Measurements from ENCODE around the gene PTMA. TPM values are rescaled to one million over a fixed set of nuclear protein-coding genes. Genes with fewer than 3 reads are reported as not detected.

Gene PTMA
- total RNA-seq, 1 donor from 2014 or later, result 729 TPM

- Histone ChIP-seq H3K9me3 (no peaks in the 10 kb centered on the region), H3K27ac (no peak overlapping the region), H3K36me3 (no peaks in the 10 kb centered on the region), H3K4me3 (no peak overlapping the region), H3K4me1 (peaks cover 10% of the 10 kb centered on the region), H3K27me3 (ENCODE audit: low read depth) (no peaks in the 10 kb centered on the region)
- TF ChIP-seq CTCF (IDR thresholded peaks at IDR 0.05), result no peak
- DNase-seq (no peak), ATAC-seq (no peak)
- intact Hi-C loops (cut with DNase I), result no loop called here
Measured at GRCh38 chr2:231683292-231684235, 24.8 kb upstream of the PTMA start.

DNA sequence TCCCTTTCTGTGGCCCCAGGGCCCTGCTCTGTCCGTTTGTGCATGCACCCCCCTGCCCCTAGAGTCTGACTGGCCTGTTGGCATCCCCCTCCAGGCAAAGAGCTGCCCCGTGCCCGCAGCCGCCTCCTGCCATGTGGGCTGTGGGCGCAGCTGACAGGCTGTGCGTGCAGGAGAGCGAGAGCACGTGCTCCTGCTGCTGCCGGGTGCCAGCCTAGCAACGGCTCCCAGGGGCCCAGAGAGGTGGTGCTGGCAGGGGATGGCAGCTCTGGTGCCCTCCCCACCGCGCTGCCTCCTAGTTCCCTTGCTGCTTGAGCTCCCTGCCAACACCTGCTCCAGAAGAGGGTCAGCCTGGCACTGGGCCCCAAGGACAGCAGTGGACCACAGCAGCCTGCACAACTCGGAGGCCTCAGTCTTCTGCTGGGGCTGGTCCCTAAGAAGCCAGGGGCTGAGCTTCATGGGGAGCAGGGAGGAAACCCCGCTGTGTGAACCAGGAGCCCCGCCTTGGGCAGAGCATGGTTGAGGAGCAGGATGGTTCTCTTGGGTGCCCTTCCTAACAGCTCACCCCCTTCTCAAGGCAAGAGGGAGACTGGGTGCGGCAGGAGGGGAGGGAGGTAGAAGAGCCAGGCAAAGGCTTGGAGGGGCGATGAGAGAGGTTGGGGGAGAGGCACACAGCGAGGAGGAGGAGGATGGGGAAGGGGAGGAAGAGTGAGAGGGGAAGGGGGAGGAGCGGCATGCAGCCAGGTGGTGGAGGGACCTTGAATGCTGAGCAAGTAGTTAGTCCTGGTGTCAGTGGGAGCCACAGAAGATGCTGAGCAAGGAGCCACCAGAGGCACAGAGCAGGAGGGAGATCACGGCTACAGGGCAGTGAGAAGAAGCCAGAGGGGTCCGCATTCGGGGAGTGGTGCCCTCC, 23.8 kb upstream of the PTMA start:
- DNase-seq (no peak), ATAC-seq (no peak)
- no peaks in the 10 kb centered on the region for H3K27me3 ChIP-seq (ENCODE audit: low read depth)
- H3K4me3 ChIP-seq, result no peak overlapping the region
- no peaks in the 10 kb centered on the region for H3K9me3 ChIP-seq
- peaks cover 10% of the 10 kb centered on the region for H3K4me1 ChIP-seq
- intact Hi-C loops (cut with DNase I), result no loop called here
- no peaks in the 10 kb centered on the region for H3K36me3 ChIP-seq
- TF ChIP-seq CTCF (IDR thresholded peaks at IDR 0.05), result no peak
- no peak overlapping the region for H3K27ac ChIP-seq

DNA sequence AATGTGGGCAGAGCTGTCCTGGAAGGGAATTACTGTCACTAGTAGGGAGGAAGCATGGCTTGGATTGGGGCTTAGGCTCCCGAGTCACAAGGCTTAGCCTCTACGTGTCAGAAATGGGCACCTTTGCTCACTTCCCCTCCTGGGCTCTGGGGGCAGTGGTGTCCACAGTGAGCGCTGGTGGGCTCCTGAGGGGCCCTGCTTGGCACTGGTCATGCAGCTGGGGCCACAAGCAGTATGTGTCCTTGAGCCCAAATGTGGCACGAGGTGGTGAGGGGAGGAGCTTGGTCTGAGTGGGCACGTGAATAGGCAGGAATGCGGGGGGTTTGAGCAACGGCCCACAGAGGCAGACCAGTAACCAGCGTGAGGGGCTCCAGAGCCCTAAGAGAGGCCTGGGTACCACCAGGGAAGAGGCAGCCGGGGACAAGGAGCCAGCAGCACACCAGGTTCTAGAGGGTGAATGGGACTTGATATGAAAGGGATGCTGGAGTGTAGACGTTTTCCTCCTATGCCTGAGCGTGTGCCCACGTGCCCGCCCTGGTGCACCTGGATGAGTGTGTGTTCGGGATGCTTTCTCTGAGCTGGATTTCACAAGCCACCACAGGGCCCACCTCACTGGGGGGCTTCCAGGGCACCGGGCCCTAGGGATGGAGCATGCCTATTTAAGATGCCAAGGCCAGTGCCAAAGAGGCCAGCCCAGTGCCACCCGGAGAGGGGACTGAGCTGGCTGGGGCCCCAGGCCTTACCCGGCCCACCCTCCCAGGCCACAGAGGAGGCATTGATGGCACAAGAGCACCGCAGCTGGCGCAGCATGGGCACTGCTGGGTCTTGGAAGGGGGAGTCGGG, 22.8 kb upstream of the PTMA start:
- peaks cover 5% of the 10 kb centered on the region for H3K4me1 ChIP-seq
- no peaks in the 10 kb centered on the region for H3K9me3 ChIP-seq
- DNase-seq (no peak), ATAC-seq (no peak)
- no peak for TF ChIP-seq CTCF (IDR thresholded peaks at IDR 0.05)
- H3K27ac ChIP-seq, result no peak overlapping the region
- no peaks in the 10 kb centered on the region for H3K27me3 ChIP-seq (ENCODE audit: low read depth)
- no peak overlapping the region for H3K4me3 ChIP-seq
- no peaks in the 10 kb centered on the region for H3K36me3 ChIP-seq
- intact Hi-C loops (cut with DNase I), result no loop called here

GRCh38 chr2:231686192-231687100, 21.9 kb upstream of the PTMA start:
- Histone ChIP-seq H3K4me3 (no peak overlapping the region), H3K27ac (no peak overlapping the region), H3K4me1 (peaks cover 4% of the 10 kb centered on the region), H3K36me3 (no peaks in the 10 kb centered on the region), H3K9me3 (no peaks in the 10 kb centered on the region), H3K27me3 (ENCODE audit: low read depth) (no peaks in the 10 kb centered on the region)
- ATAC-seq (no peak), DNase-seq (no peak)
- no peak for TF ChIP-seq CTCF (IDR thresholded peaks at IDR 0.05)
- intact Hi-C loops (cut with DNase I), result no loop called here

All from lower lobe of right lung (tissue), 2 donors.